ENCODE data around the gene SPZ1.
"Not testable (repeated sequence)": the region's sequence is repeated elsewhere in the genome, so short reads cannot be mapped to it uniquely, and the experiment has no call there.

The SPZ1 gene, protein sequence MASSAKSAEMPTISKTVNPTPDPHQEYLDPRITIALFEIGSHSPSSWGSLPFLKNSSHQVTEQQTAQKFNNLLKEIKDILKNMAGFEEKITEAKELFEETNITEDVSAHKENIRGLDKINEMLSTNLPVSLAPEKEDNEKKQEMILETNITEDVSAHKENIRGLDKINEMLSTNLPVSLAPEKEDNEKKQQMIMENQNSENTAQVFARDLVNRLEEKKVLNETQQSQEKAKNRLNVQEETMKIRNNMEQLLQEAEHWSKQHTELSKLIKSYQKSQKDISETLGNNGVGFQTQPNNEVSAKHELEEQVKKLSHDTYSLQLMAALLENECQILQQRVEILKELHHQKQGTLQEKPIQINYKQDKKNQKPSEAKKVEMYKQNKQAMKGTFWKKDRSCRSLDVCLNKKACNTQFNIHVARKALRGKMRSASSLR

DNA sequence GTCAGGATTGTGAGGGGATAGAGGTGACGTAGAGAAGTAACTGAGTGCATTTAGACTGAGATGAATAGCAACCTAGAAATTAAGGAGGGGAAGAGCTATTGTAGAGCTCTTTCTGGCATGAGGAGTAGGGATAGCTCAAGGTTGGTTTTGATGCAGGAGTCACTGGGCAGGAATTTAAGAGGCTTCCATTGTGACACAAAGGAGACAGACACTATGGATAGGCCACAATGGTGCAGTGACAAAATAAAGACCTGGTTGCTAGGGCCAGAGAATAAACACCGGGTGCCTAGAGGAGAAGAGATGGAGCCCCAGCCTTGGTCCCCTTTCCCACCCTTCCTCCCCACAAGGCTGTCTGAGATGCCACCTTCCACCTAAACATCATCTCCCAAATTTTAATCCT lies at the start of gene SPZ1:
SPZ1 (plus strand) TSS at position 301 of the 400 bp plus-strand sequence. CDS start 214 bp downstream, outside the sequence.
- no peak for DNase-seq

DNA sequence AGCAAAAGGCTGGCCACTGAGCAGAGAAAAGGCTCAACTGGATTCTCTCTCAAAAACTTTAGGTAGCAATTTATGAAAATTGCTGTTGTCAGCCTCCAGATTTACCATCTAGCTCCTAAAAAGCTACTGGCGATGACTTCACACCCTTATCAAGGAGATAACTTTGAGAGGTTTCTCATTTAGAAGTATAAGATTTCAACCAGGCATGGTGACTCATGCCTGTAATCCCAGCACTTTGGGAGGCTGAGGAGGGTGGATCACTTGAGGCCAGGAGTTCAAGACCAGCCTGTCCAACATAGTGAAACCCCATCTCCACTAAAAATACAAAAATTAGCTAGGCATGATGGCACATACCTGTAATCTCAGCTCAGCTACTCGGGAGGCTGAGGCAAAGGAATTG lies 49.3 kb upstream of the SPZ1 start:
- not testable (repeated sequence) for DNase-seq

DNA sequence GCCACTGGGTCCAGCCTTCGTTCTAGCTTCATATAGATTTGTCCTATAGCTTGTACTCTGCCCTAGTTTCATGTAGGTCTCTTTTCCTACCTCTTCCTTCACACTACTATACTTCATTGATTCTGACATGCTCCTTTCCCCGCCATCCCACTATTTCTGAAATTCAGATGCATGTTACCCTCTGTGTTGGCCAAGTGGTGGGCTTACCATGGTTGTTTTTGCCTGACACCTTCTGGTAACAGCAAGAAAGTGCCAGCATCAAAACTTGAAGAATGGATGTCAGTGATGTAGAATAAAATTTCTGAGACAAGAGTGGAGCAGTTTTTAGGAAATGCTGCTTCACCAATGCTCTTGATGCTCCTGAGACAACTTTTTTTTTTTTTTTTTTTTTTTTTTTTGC lies 44.5 kb upstream of the SPZ1 start:
- peak; percentile 37 for DNase-seq

DNA sequence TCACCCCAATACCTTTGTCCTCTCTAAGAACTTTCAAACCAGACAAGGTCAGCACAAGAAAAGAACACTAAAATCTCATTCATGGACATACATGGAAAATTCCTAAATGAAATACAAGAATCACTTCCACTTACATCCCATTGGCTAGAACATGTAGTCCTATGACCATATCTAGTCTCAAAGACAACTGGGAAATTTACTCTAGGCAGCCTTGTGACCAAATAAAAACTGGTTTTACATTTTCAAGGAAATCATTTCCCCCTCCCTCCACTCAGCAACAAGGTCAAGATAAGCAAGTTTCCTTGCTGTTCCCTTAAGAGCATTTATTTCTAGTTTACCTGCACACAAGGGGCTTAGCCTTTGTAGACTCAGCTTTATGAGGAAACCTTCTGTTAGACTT lies 43.6 kb upstream of the SPZ1 start:
- no peak for DNase-seq

DNA sequence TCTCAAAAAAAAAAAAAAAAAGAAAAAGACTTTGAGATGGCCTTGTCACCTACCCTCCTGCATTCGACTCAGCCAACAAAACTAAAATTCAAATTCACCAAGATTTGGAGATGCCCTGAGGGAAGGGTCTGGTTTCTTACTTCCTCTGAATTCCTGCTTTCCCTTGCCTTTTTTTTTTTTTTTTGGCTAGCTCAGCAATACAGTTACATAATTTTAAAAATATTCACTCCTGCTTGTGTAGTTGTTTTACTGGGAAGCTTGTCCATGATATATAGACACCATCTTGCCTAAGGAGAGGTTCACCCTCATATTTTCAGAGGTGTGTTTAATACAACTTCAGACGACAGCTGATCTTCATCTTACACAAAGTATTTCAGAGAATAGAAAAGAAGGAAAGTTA lies 42.6 kb upstream of the SPZ1 start:
- DNase-seq = no peak

DNA sequence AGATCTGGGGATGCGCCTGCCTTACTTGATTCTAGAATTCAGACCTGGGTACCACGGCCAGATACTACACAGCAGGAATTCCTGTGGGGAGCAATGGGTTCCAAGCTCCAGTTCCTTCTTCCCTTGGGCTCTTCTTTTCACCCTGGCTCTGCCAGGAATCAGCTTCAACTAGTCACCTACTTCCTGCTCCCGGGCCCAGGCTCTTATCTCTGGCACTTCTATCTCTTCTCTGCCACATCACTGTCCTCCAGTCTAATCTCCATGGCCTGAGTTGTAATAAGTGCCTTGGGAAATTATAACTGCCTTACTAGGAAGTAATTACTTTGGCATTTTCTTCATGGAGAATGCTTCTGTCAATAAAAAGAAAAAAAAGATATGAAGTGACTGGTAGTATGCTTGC lies 37.7 kb upstream of the SPZ1 start:
- DNase-seq = no peak

DNA sequence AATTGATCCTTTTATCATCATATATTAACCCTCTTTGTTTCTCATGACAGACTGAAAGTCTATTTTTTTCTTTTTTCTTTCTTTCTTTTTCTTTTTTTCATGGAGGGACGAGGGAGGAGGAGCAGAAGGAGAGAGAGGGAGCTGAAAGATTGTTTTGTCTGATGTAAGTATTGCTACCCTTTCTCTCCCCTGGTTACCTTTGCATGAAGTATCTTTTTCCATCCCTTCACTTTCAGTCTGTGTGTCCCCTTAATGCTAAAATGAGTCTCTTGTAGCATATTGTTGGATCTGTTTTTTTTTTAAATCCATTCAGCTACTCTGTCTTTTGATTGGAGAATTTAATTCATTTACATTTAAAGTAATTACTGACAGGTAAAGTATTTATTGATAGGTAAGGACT lies 36.4 kb upstream of the SPZ1 start:
- peak; percentile 29 for DNase-seq

DNA sequence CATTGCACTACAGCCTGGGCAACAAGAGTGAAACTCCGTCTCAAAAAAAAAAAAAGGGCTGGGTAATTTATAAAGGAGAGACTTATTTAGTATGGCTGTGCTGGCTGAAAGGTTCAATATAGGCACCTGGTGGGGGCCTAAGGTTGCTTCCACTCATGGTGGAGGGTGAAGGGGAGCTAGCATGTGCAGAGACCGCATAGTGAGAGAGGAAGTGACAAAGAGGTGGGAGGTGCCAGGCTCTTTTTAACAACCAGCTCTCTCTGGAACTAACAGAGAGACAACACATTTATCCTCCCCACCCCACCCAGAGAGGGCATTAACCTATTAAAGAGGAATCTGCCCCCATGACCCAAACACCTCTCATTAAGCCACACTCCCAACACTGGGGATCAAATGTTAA lies 35.1 kb upstream of the SPZ1 start:
- peak; percentile 10 for DNase-seq

DNA sequence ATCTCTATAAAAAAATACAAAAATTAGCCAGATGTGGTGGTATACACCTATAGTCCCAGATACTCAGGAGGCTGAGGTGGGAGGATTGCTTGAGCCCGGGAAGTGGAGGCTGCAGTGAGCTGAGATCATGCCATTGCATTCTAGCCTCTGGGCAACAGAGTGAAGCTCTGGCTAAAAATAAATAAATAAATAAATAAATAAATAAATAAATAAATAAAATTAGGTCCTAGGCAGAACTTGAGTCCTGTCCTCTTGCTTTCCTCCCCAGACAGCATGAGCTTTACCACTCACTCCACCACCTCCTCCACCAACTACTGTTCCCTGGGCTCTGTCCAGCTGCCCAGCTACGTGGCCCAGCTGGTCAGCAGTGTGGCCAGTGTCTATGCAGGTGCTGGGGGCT lies 31.6 kb upstream of the SPZ1 start:
- DNase-seq = no peak

DNA sequence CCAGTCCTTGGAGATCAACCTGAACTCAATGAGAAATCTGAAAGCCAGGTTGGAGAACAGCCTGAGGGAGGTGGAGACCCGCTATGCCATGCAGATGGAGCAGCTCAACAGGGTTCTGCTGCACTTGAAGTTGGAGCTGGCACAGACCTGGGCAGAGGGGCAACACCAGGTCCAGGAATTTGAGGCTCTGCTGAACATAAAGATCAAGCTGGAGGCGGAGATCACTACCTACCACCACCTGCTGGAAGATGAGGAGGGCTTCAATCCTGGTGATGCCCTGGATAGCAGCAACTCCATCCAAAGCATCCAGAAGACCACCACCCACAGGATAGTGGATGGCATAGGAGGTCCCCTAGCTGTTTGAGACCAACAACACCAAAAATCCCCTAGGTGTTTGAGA lies 30.5 kb upstream of the SPZ1 start:
- DNase-seq = no peak

DNA sequence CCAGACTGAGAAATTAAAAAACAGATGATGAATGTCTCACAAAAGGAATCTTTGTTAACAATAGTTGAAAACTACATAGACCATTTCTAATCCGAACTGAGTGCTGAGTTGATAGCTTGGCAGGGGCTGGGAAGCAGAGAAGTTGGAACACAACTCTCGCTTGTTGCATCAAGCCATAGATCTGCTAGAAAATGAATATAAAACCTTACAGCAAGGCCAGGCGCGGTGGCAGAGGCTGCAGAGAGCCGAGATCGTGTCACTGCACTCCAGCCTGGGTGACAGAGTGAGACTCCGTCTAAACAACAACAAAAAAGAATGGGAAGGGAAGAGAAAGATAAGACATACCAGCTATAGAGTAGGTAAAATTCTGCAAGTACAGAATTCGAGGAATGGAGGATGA lies 28.0 kb upstream of the SPZ1 start:
- DNase-seq = no peak

DNA sequence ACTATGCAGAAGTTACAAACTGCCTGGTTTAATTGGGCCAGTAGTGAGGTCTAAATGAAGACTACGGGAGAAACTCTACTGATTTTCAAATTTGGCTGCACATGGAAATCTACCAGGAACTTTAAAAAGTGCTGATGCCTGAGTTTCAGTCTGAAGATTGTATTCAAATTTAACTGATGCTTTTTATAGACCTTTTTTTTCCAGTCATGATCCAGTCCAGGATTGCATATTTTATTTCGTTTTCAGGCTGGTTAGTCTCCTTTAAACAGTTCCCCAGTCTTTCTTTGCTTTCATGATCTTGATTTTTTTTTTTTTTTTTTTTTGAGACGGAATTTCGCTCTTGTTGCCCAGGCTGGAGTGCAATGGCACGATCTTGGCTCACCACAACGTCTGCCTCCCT lies 23.7 kb upstream of the SPZ1 start:
- no peak for DNase-seq

DNA sequence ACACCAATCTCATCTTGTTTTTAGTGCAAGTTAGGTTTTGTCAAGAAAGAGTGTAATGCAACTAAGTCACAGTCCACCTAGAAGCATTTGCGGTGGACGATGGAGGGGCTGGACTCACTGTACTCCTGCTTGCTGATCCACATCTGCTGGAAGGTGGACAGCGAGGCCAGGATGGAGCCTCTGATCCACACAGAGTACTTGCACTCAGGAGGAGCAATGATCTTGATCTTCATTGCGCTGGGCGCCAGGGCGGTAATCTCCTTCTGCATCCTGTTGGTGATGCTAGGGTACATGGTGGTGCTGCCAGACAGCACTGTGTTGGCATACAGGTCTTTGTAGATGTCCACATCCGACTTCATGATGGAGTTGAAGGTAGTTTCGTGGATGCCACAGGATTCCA lies 20.2 kb upstream of the SPZ1 start:
- DNase-seq = no peak

DNA sequence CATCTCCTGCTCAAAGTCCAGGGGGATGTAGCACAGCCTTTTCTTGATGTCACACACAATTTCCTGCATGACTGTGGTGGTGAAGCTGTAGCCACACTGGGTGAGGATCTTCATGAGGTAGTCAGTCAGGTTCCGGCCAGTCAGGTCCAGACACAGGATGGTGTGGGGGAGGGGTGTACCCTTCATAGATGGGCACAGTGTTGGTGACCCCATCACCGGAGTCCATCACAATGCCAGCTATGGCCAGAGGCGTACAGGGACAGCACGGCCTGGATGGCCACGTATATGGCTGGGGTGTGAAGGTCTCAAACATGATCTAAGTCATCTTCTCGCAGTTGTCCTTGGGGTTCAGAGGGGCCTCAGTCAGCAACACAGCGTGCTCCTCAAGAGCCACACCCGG lies 19.7 kb upstream of the SPZ1 start:
- no peak for DNase-seq

DNA sequence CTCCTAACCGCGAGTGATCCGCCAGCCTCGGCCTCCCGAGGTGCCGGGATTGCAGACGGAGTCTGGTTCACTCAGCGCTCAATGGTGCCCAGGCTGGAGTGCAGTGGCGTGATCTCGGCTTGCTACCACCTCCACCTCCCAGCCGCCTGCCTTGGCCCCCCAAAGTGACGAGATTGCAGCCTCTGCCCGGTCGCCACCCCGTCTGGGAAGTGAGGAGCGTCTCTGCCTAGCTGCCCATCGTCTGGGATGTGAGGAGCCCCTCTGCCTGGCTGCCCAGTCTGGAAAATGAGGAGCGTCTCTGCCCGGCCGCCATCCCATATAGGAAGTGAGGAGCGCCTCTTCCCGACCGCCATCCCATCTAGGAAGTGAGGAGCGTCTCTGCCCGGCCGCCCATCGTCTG lies 19.0 kb upstream of the SPZ1 start:
- DNase-seq = not testable (repeated sequence)

DNA sequence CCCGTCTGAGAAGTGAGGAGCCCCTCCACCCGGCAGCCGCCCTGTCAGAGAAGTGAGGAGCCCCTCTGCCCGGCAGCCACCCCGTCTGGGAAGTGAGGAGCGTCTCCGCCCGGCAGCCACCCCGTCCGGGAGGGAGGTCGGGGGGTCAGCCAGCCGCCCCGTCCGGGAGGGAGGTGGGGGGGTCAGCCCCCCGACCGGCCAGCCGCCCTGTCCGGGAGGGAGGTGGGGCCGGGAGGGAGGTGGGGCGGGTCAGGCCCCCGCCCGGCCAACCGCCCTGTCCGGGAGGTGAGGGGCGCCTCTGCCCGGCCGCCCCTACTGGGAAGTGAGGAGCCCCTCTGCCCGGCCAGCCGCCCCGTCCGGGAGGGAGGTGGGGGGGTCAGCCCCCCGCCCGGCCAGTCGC lies 18.5 kb upstream of the SPZ1 start:
- DNase-seq = not testable (repeated sequence)

DNA sequence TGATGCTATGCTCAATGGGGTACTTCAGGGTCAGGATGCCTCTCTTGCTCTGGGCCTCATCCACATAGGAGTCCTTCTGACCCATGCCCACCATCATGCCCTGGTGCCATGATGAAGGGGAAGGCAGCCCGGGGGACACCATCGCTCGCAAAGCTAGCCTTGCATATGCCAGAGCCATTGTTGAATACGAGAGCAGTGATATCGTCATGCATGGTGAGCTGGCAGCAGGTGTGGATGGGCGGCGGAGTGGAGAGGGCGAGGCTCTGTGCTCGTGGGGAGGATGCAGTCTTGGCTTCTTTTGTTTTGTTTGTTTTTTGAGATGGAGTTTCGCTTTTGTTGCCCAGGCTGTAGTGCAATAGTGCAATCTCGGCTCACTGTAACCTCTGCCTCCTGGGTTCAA lies 17.2 kb upstream of the SPZ1 start:
- no peak for DNase-seq

DNA sequence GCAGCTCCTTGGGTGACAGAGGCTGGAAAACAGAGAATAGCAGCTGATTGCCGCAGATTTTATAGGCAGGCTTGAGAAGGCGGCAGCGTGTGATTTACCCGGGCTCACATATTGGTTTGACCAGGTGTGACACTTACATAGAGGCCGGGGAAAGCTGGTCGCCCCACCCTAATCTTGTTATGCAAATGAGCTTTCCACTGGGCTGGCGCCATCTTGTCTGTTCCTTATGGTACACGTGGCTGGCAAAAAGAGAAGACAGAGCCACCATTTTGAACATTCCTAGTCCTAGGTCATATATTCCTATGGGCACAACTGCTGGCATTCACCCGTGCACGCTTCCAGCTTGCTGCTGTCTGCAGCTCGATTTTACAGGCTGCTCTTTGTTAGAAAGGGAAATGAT lies 11.3 kb upstream of the SPZ1 start:
- DNase-seq = no peak

DNA sequence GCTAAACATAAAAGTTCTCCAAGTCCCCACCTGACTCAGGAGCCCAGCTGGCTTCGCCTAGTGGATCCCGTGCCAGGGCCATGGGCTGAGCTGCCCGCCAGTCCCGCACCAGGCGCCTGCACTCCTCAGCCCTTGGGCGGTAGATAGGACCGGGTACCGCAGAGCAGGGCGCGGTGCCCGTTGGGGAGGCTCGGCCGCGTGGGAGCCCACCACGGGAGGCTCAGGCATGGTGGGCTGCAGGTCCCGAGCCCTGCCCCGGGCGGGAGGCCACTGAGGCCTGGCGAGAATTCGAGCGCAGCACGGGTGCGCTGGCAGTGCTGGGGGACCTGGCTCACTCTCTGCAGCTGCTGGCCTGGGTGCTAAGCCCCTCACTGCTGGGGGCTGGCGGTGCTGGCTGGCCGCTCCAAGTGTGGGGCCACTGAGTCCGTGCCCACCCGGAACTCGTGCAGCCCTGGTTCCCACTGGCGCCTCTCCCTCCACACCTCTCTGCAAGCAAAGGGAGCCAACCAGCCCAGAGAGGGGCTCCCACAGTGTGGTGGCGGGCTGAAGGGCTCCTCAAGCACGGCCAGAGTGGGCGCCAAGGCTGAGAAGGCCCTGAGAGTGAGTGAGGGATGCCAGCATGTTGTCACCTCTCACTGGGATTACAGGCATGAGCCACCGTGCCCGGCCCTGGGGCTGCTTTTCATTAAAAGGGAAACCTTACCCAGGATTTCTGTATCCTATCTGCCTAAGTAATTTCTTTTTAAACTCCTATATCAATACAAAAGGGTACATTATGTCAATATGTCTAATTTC lies 9.7 kb upstream of the SPZ1 start:
- DNase-seq = no peak

DNA sequence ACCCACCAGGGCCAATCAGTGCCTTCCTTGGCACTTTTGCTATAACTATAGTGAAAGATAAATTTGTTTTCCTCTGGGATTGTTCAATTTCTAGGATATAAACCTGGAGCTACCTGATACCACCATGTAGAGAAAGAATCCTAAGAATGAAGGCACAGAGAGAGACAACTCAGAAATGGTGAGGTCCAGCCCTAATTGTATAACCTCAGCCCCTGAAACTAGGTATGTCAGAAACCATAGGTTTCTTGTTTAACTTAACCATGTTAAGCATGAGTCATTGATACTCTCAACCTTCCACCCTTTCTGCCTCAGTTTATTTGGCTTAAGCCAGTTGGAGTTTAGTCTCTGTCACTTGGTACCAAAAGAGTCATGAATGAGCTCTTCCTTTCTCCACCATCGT lies 4.6 kb upstream of the SPZ1 start:
- no peak for DNase-seq

DNA sequence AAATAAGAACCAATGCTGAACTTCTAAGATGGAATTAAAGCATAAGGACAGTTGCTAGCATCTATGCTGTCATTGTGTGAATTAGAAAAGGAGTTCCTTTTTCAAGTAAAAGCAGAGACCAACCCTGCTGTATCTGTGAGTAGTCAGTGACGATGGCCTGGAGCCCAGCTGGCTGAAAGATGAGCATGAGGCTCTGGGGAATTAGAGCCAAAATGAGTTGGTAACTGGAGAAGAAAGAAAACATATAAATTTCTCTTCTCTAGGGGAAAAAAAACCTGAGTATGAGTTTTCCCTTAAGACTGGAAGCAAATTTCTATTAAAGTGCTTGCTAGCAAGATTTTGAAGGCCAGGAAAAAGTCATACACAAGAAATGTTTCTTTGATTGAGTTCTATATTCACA lies 1.6 kb upstream of the SPZ1 start:
- no peak for DNase-seq

DNA sequence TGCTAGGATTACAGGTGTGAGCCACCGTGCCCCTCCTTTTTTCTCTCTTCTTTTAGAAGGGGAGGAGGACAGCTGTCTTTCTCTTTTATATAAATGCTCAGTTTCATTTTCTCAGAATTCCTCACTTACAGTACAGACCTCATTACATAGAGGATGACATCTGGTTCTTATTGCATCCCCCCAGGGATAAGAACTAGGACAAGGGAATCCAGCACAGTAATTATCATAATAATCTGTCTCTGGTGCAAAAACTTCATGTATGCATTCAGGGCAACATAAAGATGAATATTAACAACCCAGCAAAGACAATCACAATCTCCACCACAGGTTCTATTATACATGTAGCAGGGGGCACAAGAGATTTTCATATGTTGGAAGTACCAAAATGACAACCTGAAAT lies 5.1 kb downstream of the SPZ1 start:
- DNase-seq = no peak

DNA sequence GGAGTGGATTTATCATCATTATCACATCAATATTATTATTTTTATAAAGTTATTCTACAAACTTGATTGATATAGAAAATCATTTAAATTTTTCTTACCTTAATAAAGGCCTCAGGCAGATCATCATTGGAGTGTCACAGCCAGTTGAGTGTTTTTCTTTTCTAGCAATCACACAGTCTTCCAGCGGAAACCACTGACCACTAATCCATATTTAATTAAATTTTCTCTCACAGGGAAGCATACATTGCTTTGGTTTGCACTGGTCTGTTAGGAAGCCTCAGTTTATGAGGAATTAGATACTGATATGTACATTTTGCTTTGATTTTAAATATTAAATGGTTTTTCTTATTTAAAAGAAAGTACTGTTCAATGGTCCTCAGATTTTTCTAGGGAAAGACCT lies 6.7 kb downstream of the SPZ1 start:
- DNase-seq = no peak

DNA sequence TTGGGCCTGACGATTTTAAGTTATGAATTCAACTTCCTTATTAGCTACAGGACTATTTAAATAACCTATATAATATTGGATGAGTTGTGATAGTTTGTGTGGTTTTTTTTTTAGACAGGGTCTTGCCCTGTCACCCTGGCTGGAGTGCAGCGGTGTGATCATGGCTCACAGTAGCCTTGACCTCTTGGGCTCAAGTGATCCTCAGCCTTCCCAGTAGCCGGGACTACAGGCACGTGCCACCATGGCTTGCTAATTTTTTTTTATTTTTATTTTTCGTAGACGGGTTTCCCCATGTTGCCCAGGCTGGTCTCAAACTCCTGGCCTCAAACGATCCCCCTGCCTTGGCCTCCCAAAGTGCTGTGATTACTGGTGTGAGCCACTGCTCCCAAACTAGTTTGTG lies 17.6 kb downstream of the SPZ1 start:
- no peak for DNase-seq

DNA sequence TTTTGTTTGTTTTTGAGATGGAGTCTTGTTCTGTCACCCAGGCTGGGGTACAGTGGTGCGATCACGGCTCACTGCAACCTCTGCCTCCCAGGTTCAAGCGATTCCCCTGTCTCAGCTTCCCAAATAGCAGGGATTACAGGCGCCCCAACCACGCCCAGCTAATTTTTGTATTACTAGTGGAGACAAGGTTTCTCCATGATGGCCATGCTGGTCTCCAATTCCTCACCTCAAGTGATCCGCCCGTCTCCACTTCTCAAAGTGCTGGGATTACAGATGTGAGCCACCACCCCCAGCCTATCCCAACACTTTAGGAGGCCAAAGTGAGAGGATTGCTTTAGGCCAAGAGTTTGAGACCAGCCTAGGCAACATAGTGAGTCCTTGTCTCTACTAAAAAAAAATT lies 19.3 kb downstream of the SPZ1 start:
- no peak for DNase-seq

All from activated CD4-positive, alpha-beta T cell treated with anti-CD3 and anti-CD28 coated beads, Interleukin-2, Interleukin-6, amounts not matched to agents 100 ng/mL and 50 ng/mL, durations not matched to agents 16 hours and 8 hours (primary cell).